NCI-H2171 (cell line): ENCODE results near the gene ACTRT3.

Source experiments
- DNase-seq: peaks from one replicate; lab custom pipeline; 2025; lab: John Stamatoyannopoulos, UW

Gene ACTRT3

DNA sequence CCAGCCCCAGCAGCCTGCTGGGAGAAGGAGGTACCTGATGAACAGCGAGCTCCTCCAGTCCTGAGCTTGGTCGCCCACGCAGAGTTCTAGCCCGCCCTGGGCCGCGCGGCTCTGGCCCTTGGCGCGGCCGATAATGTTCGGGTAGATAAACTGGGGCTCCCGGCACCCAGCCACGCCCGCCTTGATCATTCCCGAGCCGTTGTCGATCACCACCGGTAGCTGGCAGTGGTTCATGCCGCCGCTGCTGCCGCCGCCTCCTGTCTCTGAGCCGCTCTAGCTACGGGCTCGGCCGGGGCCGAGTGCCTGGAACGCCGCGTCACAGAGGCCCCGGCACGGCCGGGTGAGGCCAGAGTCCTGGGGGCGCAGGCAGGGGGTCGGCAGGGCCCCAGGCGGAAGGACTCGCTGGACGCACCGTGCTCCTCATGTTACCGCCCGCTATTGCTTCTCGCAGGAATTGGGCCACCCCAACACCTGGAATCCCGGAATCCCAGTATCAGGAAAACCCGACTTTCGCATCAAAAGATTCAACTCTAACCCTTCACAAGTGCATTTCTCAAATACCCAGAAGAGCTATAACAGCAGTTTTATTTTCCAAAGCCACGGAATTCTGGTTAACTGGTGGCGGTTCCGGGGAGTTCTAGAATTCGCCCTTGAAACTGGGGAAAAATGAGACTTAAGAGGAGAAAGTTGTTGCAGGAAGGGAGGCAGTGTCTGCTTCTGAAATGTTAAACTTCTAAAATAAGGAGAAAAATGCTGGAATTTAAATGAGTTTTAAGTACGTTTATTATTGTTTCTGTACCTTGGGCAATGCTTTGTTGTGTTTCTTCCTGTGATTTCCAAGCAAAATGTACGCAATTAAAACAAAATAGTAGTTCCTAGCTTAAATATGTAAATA lies at the start of gene ACTRT3:
TSS of gene ACTRT3 (minus strand) at position 275 of the 895 bp plus-strand sequence. CDS start at position 234, 41 bp downstream.
- DNase-seq: peak; percentile 60

DNA sequence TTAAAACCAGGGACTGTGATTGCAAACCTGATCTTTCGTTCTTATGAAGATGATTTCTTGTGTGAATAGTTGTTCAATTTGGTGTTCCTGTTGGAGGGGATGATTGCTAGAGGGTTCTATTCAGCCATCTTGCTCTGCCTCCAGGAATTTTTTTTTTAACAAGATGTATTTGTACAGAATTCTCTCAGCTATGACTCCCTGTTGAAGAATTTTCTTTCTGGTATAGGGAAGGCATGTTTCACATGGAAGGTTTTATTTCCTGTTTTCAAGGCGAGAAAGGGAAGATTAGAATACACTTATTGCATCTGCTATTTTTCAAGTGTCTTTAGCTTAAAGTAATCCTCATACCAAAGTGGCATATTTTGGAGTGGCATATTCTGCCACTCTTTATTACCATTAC lies 49.0 kb upstream of the ACTRT3 start:
- DNase-seq: no peak

DNA sequence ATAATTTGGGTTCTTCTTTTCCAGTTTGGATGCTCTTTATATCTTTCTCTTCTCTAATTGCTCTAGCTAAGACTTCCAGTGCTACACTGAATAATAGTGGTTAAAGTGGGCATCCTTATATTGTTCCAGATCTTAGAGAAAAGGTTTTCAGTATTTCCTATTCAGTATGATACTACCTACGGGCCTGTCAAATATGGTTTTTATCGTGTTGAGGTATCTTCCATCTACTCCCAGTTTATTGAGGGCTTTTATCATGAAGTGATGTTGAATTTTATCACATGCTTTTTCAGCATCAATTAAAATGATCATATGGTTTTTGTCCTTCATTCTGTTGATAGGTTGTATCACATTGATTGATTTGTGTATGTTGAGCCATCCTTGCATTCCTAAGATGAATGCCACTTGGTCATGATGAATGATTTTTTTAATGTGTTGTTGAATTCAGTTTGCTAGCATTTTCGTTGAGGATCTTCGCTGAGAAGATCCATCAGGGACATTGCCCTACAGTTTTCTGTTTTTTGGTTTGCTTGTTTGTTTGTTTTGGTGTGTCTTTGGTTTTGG lies 46.3 kb upstream of the ACTRT3 start:
- no peak for DNase-seq

DNA sequence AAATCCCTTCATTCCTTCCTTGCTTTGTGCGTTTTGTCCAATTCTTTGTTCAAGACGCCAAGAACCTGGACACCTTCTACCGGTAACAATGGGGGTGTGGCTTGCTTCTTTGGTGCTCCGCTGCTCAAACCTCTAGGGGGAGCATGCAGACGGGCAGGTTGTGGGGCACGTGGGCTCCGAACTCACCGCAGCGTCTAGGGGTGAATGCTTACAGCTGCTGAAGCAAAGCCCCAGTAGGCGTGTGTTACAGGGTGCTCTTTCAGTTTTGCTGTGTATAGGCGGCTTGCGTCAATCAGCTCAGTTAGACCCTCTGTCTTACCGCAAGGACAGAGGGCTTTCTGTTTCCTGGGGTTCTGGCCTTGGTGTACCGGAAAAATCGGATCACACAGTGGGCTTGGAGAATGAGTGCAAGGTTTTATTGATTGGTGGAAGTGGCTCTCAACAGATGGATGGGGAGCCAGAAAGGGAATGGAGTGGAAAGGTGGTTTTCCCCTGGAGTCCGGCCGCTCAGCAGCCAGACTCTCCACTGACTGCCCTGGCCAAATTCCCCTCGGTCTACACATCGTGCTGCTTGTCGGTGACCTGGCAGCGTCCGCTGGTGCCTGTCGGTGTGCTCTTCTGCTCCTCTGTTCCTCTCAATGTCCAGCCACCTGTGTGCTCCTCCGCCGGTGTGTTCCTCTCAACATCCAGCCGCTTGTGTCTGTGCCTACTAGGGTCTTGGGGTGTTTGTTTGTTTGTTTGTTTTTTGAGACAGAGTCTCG lies 44.6 kb upstream of the ACTRT3 start:
- peak; percentile 1 for DNase-seq

DNA sequence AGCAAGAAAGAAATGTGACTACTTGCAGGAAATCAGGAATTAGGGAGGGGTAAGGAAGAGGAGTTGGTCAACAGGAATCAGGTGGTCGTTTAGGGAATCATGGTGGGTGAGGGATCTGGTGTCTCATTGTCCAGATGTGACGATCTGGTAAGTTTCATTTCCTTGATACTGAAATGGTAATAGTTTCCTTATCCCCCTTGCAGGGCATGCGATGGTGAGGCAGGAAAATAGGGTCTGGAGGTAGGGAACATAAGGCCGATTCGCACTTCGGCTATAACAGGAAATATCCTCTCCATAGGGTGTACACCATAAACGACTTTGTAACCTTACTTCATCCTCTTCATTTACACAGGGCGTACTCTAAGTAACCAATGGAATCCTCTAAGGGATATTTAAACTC lies 43.9 kb upstream of the ACTRT3 start:
- DNase-seq: no peak

DNA sequence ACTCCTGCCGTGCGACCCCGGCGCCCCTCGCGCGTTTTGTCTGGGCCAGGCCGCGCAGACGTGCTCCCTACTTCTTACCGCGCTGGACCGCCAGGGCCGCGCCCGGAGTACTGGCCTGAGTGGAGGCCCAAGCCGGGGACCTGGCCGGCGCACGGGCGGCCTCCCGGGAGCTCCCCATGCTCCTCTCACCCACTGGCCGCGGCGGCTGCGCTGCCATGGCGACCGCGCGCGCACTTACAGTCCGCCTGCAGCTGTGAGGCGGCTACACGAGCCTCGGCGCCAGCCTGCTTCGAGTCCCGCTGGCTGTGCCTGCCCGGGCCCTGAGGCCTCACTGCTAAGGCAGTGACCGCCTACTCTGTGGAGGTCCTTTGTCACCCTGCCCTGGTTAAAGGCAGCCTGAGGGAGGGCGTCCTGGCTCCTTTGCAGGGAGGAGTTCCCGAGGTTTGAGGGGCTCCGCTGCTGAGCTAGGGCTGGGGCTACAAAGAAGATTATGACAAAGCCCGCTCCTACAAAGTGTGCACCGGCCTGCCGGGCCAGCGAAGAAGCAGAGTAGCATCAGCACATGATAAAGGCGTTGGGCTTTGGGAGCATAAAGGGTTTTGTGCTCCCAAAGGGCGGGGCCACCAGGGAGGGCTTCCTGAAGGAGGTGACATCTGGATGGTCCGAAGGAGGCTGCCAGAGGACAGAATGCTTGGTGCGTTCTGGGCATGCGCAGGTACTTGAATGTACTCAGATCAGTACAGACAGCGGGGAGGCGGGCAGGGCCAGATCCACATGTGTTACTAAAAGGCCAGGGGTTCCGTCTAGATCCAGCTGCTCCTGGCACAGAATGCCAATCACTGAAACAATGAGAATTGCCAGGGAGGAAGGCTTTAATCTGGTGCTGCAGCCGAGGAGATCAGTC lies 43.2 kb upstream of the ACTRT3 start, which contains the start of the genes LRRC34 and LRRIQ4:
TSS of gene LRRC34 (minus strand) at position 573 of the 904 bp plus-strand sequence. CDS start at position 217, 356 bp downstream.
TSS of gene LRRIQ4 (plus strand) at position 539 of the 904 bp plus-strand sequence. CDS start 9,052 bp downstream, outside the sequence.
- peak; percentile 78 for DNase-seq

DNA sequence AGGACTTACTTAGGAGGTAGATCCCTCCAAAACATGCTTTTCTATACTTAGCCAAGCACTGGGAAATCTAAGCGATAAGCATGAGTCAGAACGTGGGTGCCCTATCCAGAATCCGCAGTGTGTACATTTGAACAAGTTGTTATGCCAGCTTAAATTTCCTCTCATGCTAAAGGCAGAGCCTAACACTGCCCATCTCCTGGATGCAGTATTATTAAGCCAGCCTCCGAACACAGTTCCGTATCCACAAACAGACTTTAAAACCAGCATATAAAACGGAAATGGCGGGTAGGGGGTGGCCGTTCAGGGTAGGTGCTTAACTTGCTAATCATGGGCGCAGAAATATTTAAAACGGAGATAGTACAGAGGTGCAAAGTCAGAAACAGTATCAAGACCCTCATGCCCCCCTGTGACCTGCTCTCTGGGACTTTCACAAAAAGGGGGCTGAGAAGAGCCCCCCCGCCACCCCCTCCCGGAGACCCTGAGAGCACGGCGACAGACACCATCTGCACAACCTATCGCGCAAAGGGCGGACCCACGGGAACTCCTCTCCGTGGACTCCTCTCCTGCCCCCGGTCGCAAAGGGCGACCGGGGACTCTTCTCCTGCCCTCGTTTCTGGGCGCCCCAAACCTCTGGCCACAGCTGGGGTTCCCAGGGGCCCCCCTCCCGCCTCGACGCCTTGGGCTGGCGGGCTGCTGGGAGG lies 42.4 kb upstream of the ACTRT3 start:
- peak; percentile 1 for DNase-seq

DNA sequence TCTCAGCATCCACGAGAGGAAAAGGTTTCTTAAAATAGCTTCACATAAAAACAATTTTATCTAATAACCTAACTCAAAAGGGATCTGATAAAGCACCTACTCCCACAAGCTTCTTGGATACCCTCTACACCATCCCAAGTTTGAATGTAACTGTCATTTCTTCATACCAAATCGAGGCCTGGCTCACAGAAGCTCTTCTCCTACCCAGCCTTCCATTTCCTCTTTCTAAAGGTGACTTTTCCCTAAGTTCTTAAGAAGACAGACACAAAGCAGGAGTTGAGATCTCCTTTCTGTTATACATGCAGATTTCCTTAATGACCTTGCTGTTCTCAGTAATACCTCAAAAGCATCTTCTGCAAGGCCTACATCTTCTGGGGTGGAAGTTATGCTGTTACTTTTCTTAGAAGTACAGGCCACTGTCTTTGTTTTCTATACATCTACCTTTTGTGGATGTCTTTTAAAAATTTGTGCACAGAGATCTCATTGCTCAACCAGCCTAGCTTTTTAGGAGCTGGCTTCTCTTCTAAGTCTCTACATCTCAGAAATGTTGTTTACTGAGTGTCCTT lies 40.0 kb upstream of the ACTRT3 start:
- DNase-seq: no peak

DNA sequence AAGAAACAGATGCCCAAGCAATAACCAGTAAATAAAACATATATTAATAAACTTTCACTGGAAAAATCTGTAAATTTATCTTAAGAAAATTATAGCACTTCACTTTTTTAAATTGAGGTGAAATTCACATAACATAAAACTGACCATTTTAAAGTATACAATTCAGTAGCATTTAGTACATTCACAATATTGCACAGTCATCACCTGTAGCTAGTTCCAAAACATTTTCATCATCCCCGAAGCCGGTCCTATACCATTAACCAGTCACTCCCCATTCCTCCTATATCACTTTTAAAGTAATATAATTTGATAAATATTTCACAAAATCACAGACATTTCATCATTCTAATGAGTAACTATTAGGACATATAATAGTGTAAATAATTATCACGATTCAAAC lies 35.3 kb upstream of the ACTRT3 start:
- no peak for DNase-seq

DNA sequence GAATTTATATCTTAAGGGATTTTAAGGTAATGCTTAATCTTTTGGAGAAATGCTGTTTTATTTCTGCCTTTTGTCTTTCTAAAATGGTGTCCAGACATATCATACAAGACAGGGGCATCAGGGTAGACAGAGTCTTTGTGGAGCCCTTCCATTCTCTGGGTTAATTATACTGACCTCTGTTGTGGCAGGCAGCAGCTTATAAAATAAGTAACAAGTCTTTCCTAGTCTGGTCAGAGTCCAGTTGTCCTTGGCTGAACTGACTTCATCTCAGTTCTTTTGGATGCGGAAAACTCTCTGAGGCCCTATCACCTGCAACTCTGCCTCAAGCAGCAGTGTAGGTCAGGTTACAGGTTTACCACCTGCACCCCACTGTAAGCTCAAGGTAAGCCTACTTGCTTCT lies 23.0 kb upstream of the ACTRT3 start:
- DNase-seq: no peak

DNA sequence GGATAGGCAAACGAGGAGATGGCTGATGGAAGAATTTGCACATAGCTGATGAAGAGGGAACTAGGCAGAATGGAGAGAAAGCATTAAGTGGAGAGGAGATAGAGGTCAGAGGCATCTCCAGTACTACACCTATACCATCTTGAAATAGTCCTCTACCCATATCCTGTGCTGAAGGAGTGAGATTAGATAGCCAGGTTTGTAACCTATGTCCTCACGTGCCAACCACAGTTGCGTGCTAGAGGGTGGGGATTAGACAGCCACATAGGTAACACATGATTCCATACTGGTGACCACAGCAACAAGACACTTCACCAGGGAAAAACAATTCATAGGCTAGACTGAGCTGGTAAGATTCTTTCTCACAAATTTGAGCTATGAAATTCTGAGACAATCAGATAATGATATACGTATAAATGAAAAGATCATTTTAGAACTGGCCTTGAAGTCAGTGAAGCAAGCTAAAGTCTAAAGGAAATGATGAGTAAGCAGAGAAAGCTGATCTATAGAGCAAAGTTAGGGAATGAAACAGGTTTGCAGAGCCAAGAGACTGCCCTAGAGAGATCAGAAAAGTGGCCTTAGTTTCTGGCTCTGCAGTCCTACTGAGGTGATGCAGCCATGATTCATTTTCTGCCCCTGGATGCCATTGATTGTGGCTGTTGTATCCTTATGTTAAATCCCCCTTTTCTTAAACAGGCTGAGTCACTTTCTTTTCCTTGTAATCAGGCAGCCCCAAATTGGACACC lies 21.5 kb upstream of the ACTRT3 start:
- no peak for DNase-seq

DNA sequence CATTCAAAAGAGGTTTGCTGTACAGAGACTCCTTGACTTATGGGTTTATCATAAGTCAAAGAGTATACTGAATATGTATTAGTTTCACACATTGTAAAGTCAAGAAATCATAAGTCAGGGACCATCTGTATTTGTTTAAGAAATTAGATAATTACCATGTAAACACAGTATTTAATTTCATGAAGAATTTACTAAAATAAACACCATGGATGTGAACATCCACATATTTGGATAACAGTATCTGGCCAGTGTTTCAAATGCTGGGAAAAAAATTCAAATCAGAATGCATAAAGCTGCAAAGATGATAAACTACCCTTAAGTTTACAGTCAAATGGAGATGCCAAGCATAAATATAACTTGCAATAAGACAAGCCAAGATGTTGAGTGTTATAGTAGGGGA lies 20.9 kb upstream of the ACTRT3 start:
- DNase-seq: no peak

DNA sequence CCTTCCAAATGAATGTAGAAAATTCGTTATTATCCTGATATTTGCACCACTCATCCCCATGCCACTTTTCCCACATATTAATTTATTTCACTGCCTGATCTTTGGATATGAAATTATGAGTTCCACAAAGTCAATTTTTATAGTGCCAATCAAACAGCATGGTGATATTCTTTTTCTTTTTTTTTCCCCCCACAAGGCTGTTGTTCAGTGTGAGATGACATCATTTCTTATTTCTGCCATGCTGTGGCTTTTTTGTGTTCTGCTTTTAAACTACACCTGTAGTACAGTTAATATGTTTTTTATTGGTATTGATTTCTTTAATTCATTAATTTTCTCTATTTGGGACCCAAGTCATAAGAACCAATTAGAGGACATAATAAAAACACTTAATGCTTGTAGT lies 18.4 kb upstream of the ACTRT3 start:
- no peak for DNase-seq

DNA sequence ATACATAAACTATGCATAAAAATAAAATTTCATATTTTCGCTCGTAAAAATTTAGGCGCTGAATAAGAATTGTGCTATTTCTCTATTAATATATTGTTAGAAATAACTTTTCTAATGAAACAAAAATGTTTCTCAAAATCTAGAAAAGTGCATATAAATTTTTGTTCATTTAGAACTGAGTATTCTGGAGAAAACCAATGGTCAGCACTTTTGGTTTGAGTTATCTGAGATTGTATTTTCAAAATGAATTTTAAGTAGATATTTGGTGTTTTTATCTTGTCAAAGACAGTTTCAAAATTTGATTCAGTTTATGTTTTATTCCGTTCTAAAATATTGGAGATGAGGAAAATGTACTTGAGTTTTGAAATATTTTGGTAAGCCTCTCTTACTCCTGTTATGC lies 17.8 kb upstream of the ACTRT3 start:
- no peak for DNase-seq

DNA sequence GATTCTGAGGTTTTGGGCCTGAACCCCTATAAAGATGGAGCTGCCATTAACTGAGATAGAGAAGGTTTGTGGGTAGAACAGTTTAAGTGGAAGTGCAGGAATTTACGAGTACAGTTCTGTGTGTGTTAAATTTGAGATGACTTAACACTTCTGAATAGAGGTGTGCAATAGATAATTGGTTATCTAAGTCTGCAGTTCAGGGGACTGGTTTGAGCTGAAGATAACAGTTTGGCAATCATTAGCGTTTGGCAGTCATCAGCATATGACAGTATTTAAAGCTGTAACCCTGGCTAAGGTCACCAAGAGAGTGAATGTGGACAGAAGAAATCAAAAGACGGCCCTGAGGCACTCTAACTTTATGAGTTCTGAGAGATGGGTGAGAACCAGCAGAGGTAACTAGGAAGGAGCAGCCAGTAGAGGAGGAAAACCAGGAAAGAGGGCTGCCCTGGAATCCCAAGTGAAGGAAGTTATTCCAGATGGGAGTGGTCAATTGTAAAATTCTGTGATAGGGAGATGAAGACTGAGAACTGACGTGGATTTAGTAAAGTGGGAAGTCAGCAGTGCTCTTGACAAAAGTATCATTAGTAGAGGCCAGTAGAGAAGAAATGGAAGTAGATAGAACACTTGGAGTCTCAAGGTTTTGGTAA lies 12.0 kb upstream of the ACTRT3 start:
- no peak for DNase-seq

DNA sequence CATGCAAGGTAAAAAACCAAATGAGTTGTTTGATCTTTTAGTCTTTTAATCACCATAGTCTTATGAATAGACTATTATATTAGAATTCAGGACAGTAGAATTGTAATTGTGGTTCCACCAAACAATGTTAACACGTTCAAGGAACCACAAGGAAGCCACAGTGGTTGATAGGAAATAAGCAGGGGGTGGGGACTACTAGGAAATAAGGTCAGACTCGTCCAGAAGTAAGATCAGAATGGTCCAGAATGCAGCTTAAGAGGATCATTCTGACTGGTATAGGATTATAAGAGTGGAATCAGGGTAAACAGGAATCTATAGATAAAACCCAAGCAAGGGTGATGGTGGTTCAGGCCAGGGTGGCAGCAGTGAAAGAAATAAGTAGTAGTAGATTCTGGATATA lies 11.4 kb upstream of the ACTRT3 start:
- DNase-seq: no peak

DNA sequence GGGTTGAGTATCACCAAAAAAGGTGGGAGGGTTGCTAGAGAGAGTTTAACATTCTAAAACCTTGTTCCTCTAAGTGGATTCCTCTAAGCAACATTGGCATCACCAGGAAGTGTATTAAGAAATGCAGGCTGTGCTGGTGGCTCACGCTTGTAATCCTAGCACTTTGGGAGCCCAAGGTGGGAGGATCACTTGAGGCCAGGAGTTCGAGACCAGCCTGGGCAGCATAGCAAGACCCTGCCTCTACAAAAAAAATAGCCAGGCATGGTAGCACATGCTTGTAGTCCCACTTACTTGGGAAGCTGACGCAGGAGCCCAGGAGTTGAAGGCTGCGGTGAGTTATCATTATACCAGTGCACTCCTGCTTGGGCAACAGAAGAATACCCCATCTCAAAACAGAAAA lies 8.5 kb upstream of the ACTRT3 start:
- no peak for DNase-seq

DNA sequence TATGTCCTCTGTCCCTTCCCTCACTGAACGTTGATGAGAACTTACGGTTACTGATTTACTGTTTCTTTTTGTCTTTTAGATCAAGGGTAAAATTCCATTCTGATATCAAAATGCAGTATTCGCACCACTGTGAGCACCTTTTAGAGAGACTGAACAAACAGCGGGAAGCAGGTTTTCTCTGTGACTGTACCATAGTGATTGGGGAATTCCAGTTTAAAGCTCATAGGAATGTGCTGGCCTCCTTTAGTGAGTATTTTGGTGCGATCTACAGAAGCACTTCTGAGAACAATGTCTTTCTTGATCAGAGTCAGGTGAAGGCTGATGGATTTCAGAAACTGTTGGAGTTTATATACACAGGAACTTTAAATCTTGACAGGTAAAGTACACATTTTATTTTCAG lies 4.8 kb upstream of the ACTRT3 start:
- DNase-seq: no peak
